SU-DHL-6 (cell line): ENCODE results near the gene DNAJC11.

Source experiments
- CTCF ChIP-seq: fragments of 200-600 bp; sonication (generic); IDR thresholded peaks from one replicate; pipeline ENCODE4 v1.5.1; 2017; ENCODE audit warnings: antibody characterized with exemption, mild to moderate bottlenecking, low read length, moderate library complexity; ENCODE audit not compliant: insufficient read depth, poor library complexity, severe bottlenecking
- EZH2phosphoT487 ChIP-seq: fragments of 200-600 bp; sonication (generic), shearing (Covaris generic); conservative IDR thresholded peaks from 2 replicates; pipeline ENCODE4 v1.6.1; 2018; ENCODE audit warnings: mild to moderate bottlenecking, antibody characterized with exemption, low read length, moderate library complexity, mixed read lengths

- TF ChIP-seq CTCF (no peak), EZH2phosphoT487 (no peak)
Observed at GRCh38 chr1:6732942-6733341, 31.3 kb upstream of the DNAJC11 start.
